SK-N-MC (cell line): ENCODE measurements around the gene RPLP2.

Experiments
- EZH2 ChIP-seq: fragments of 200-600 bp; sonication (generic); IDR thresholded peaks from one replicate; pipeline ENCODE4 v1.6.1; 2017; ENCODE audit warnings: antibody characterized with exemption
- FOXP2 ChIP-seq: optimal IDR thresholded peaks from 2 replicates; pipeline ENCODE3; 2011; ENCODE audit warnings: mild to moderate bottlenecking, moderate library complexity; ENCODE audit not compliant: insufficient read depth; ENCODE audit errors: extremely low read length, control extremely low read depth
- POLR2AphosphoS5 ChIP-seq: IDR thresholded peaks from 2 replicates; pipeline ENCODE4 v1.6.1; 2012; ENCODE audit warnings: mild to moderate bottlenecking, low read depth, low read length, borderline replicate concordance

DNA sequence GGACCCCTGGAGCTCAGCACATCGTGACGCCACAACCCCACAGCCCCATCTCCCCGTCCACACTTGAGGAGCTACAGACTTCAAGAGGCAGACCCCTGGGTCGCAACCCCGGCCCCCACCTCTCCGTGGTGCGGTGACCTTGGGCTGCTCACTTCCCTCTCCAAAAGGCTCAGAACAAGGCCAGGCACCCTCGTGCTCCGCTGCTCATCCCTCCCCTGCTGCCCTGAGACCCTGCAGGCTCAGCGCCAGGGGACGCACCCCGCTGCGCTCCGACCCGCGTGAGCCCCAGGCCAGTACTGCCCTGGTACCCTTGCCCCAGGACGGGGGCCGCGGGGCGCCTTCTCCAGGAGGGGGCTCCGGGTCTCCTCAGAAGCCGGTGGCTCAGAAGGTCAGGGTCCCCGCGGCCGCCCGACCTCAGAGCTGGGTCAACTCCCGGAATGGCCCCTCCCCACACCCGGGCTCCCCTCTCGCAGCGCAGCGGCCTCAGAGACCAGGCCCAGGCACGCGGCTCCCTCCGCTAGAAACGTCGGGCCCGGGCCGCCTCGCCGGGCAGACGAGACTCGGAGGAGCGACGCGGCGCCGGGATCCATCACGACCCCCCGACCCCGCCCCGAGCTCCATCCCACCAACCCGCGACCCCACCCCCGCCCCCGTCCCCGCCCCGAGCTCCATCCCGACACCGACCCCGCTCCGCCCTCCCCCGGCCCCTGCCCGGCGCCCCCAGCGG, 33.0 kb upstream of the RPLP2 start:
- TF ChIP-seq EZH2 (no peak), POLR2AphosphoS5 (peak; percentile 46; the same call in 1 of the 2 replicates), FOXP2 (no peak)
